ENCODE data around the gene PLXDC1.
"Not testable (repeated sequence)": the region's sequence is repeated elsewhere in the genome, so short reads cannot be mapped to it uniquely, and the experiment has no call there.

PLXDC1 gene

GRCh38 chr17:39132192-39132610 is 19.2 kb downstream of the PLXDC1 start:
- Mint-ChIP-seq H3K27ac (no peak overlapping the region), H3K4me1 (ENCODE audit: low read depth) (no peaks in the 10 kb centered on the region), H3K9me3 (ENCODE audit: low read depth) (no peaks in the 10 kb centered on the region), H3K4me3 (no peak overlapping the region), H3K36me3 (no peaks in the 10 kb centered on the region), H3K27me3 (no peaks in the 10 kb centered on the region)

GRCh38 chr17:39131616-39132015 is 19.8 kb downstream of the PLXDC1 start:
- no peaks in the 10 kb centered on the region for H3K4me1 Mint-ChIP-seq (ENCODE audit: low read depth)
- no peaks in the 10 kb centered on the region for H3K27me3 Mint-ChIP-seq
- no peaks in the 10 kb centered on the region for H3K9me3 Mint-ChIP-seq (ENCODE audit: low read depth)
- H3K27ac Mint-ChIP-seq = no peak overlapping the region
- no peak overlapping the region for H3K4me3 Mint-ChIP-seq
- no peaks in the 10 kb centered on the region for H3K36me3 Mint-ChIP-seq

- no peak overlapping the region for H3K4me3 Mint-ChIP-seq
- no peak overlapping the region for H3K27ac Mint-ChIP-seq
- no peaks in the 10 kb centered on the region for H3K27me3 Mint-ChIP-seq
- no peaks in the 10 kb centered on the region for H3K4me1 Mint-ChIP-seq (ENCODE audit: low read depth)
- H3K9me3 Mint-ChIP-seq (ENCODE audit: low read depth) = no peaks in the 10 kb centered on the region
- H3K36me3 Mint-ChIP-seq = no peaks in the 10 kb centered on the region
These were observed 21.2 kb downstream of the PLXDC1 start for GRCh38 chr17:39130205-39130604.

- not testable (repeated sequence) for H3K27me3 Mint-ChIP-seq; H3K4me1 Mint-ChIP-seq (ENCODE audit: low read depth); H3K9me3 Mint-ChIP-seq (ENCODE audit: low read depth); H3K4me3 Mint-ChIP-seq; H3K27ac Mint-ChIP-seq; H3K36me3 Mint-ChIP-seq
These were observed 21.9 kb downstream of the PLXDC1 start for GRCh38 chr17:39129544-39129943.

GRCh38 chr17:39126436-39126835 is 25.0 kb downstream of the PLXDC1 start:
- H3K27ac Mint-ChIP-seq = no peak overlapping the region
- H3K4me1 Mint-ChIP-seq (ENCODE audit: low read depth) = no peaks in the 10 kb centered on the region
- H3K27me3 Mint-ChIP-seq = no peaks in the 10 kb centered on the region
- no peaks in the 10 kb centered on the region for H3K9me3 Mint-ChIP-seq (ENCODE audit: low read depth)
- no peak overlapping the region for H3K4me3 Mint-ChIP-seq
- no peaks in the 10 kb centered on the region for H3K36me3 Mint-ChIP-seq

- no peak overlapping the region for H3K4me3 Mint-ChIP-seq
- no peak overlapping the region for H3K27ac Mint-ChIP-seq
- no peaks in the 10 kb centered on the region for H3K27me3 Mint-ChIP-seq
- H3K9me3 Mint-ChIP-seq (ENCODE audit: low read depth) = no peaks in the 10 kb centered on the region
- no peaks in the 10 kb centered on the region for H3K36me3 Mint-ChIP-seq
- H3K4me1 Mint-ChIP-seq (ENCODE audit: low read depth) = no peaks in the 10 kb centered on the region
These were observed 26.1 kb downstream of the PLXDC1 start for GRCh38 chr17:39125143-39125875.

GRCh38 chr17:39123627-39124026 is 27.8 kb downstream of the PLXDC1 start:
- H3K27ac Mint-ChIP-seq = no peak overlapping the region
- H3K9me3 Mint-ChIP-seq (ENCODE audit: low read depth) = no peaks in the 10 kb centered on the region
- peaks cover 2% of the 10 kb centered on the region for H3K4me1 Mint-ChIP-seq (ENCODE audit: low read depth)
- H3K27me3 Mint-ChIP-seq = no peaks in the 10 kb centered on the region
- no peak overlapping the region for H3K4me3 Mint-ChIP-seq
- H3K36me3 Mint-ChIP-seq = no peaks in the 10 kb centered on the region

- Mint-ChIP-seq H3K27me3 (no peaks in the 10 kb centered on the region), H3K4me1 (ENCODE audit: low read depth) (peaks cover 6% of the 10 kb centered on the region), H3K27ac (no peak overlapping the region), H3K36me3 (no peaks in the 10 kb centered on the region), H3K4me3 (no peak overlapping the region), H3K9me3 (ENCODE audit: low read depth) (no peaks in the 10 kb centered on the region)
These were observed 28.4 kb downstream of the PLXDC1 start for GRCh38 chr17:39122991-39123390.

GRCh38 chr17:39121919-39122318 is 29.5 kb downstream of the PLXDC1 start:
- H3K36me3 Mint-ChIP-seq; H3K27ac Mint-ChIP-seq; H3K9me3 Mint-ChIP-seq (ENCODE audit: low read depth); H3K4me1 Mint-ChIP-seq (ENCODE audit: low read depth); H3K4me3 Mint-ChIP-seq; H3K27me3 Mint-ChIP-seq: not testable (repeated sequence)

GRCh38 chr17:39118674-39119419 is 32.6 kb downstream of the PLXDC1 start:
- H3K9me3 Mint-ChIP-seq (ENCODE audit: low read depth) = no peaks in the 10 kb centered on the region
- H3K4me1 Mint-ChIP-seq (ENCODE audit: low read depth) = peaks cover 7% of the 10 kb centered on the region
- no peak overlapping the region for H3K4me3 Mint-ChIP-seq
- H3K36me3 Mint-ChIP-seq = no peaks in the 10 kb centered on the region
- no peak overlapping the region for H3K27ac Mint-ChIP-seq
- H3K27me3 Mint-ChIP-seq = no peaks in the 10 kb centered on the region

GRCh38 chr17:39116224-39116623 is 35.2 kb downstream of the PLXDC1 start:
- H3K9me3 Mint-ChIP-seq (ENCODE audit: low read depth) = no peaks in the 10 kb centered on the region
- no peaks in the 10 kb centered on the region for H3K27me3 Mint-ChIP-seq
- H3K4me1 Mint-ChIP-seq (ENCODE audit: low read depth) = peaks cover 7% of the 10 kb centered on the region
- H3K36me3 Mint-ChIP-seq = no peaks in the 10 kb centered on the region
- no peak overlapping the region for H3K27ac Mint-ChIP-seq
- no peak overlapping the region for H3K4me3 Mint-ChIP-seq

- H3K4me1 Mint-ChIP-seq (ENCODE audit: low read depth) = peaks cover 7% of the 10 kb centered on the region
- H3K27ac Mint-ChIP-seq = no peak overlapping the region
- no peaks in the 10 kb centered on the region for H3K27me3 Mint-ChIP-seq
- H3K36me3 Mint-ChIP-seq = no peaks in the 10 kb centered on the region
- no peaks in the 10 kb centered on the region for H3K9me3 Mint-ChIP-seq (ENCODE audit: low read depth)
- H3K4me3 Mint-ChIP-seq = no peak overlapping the region
These were observed 36.3 kb downstream of the PLXDC1 start for GRCh38 chr17:39115135-39115534.

- Mint-ChIP-seq H3K4me1 (ENCODE audit: low read depth) (peaks cover 7% of the 10 kb centered on the region), H3K9me3 (ENCODE audit: low read depth) (no peaks in the 10 kb centered on the region), H3K4me3 (no peak overlapping the region), H3K36me3 (no peaks in the 10 kb centered on the region), H3K27ac (no peak overlapping the region), H3K27me3 (no peaks in the 10 kb centered on the region)
These were observed 36.7 kb downstream of the PLXDC1 start for GRCh38 chr17:39114723-39115122.

GRCh38 chr17:39113871-39114270 is 37.6 kb downstream of the PLXDC1 start:
- Mint-ChIP-seq H3K9me3 (ENCODE audit: low read depth) (no peaks in the 10 kb centered on the region), H3K27me3 (no peaks in the 10 kb centered on the region), H3K36me3 (no peaks in the 10 kb centered on the region), H3K27ac (no peak overlapping the region), H3K4me3 (no peak overlapping the region), H3K4me1 (ENCODE audit: low read depth) (peaks cover 7% of the 10 kb centered on the region)

GRCh38 chr17:39110435-39111136 is 40.9 kb downstream of the PLXDC1 start:
- H3K27me3 Mint-ChIP-seq = no peaks in the 10 kb centered on the region

More at GRCh38 chr17:39110435-39111136, 40.9 kb downstream of the PLXDC1 start:
- Mint-ChIP-seq H3K9me3 (ENCODE audit: low read depth) (no peaks in the 10 kb centered on the region), H3K4me3 (no peak overlapping the region), H3K4me1 (ENCODE audit: low read depth) (peaks cover 1% of the 10 kb centered on the region), H3K36me3 (no peaks in the 10 kb centered on the region), H3K27ac (no peak overlapping the region)

All from activated naive CD8-positive, alpha-beta T cell (primary cell).